Activated CD4-positive, CD25-positive, alpha-beta regulatory T cell treated with anti-CD3 and anti-CD28 coated beads, Interleukin-2, amount 50 U/mL, for 16 hours (primary cell): ENCODE measurements around the gene NT5C3B.

Experiments
- DNase-seq: peaks from one replicate; pipeline ENCODE4 v3.0.0-alpha.2; 2020; ENCODE audit warnings: low read depth, low spot score

NT5C3B gene

DNA sequence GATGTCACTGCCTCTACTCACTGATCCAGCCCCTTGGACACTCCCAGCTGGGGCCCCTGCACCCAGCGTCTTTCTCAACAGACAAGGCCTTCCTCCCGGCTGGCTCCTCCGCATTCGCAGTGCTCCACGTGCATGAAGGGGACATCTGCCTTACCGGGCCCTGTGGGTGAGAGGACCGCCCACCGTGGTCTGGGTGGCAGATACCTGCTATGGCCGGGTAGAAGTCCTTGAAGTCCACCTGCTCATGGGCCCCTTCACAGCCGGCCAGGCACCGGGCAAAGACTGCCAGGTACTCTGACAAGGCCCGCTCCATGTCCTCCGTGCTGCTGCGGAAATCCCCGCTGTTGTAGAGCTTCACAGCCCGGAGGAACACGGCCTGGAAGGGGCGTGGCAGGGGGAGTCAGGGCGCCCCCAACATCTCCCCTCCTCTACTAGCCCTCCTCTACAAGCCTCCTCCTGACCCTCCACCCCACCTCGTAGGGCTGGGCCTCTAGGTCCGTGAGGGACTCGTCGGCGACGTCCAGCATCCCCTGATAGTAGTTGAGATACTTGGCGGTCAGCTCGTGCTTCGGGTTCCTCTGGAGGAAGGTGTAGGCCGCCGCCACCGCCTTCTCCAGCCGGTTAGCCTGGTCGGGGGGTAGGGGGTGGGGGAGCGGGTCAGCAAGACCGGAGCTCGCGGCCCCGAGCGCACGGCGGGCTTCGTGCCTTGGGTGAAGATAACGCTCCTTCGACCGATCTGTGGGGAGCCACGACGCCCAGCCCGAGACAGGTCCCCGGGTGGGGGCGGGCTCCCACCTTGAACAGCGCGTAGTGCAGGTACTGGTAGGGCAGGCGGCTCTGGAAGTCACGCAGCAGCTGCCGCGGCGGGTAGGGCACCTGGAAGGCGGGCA lies 25.1 kb downstream of the NT5C3B start:
- DNase-seq, result no peak

DNA sequence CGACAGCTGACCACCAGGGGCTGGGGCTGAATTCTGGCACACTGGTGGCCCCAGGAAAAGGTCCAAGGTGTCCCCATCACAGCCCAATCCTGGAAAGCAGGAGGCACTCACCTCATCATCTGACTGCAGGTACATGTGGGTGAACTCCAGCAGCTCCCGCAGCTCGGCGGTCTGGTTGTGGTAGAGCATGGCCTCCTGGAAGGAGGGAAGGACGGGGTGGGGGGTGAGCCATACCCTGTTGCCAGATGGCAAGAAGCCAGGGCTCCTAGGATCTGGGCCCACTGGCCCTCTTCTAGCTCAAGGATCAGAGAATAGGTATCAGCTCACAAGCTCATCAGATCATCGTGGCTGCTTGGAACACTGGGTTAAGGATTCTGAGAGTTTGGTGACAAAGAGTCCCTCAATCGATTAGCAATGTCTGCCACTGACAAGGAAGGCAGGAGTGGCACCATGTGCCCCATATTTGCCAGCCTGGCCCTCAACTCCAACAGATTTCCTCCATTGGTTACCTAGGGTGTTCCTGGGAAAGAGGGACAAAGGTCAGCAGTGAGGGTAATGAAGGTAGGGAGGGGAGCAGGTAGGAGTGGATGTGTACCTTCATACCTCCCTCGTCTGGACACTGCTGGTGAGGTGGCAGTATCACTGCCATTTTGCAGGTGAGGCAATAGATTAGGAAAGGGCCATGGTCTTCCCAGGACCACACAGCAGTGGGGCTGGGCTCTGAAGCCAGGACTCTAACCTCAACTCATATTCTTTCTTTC lies 29.2 kb downstream of the NT5C3B start:
- no peak for DNase-seq

DNA sequence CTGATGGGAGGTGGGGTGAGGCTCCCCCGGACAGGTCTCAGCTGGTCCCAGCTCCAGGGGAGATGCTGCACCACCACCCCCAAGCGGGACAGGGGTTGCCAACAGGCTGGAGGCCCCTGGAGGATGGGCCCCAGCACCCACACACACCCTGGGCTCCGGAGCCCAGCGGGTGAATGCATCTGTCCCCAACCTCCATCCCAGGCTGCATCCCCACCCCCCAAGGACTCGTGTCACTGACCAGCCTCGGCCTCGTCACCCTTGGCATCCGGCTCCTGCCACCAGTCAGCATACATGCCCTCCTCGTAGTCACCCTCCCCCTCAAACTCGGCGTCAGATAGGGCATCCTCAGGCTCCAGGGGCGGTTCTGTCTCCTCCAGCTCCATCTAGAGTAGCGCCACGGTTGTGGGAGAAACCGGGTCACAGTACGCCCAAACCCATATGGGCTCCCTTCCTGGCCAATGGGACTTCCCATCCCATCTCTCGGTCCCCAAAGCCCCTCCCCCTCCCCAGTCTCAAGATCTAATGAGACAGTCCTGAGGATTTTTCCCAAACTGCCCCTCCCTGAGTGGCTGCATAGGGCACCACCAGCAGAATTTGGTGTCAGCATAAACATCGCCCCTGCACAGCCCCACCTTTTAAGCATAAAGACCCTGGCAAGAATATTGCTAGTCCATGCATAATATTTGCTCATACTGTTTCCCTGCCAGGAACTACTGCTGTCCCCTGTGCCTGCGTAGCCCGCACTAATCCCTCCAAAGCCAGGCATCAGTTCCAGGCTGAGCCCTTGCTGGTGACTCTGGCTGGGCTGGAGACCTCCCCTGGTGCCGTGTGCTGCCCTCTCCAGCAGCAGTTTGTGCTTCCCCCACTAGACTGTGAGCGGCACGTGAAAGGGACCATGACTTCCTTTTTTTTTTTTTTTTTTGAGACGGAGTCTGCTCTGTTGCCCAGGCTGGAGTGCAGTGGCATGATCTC lies 32.7 kb downstream of the NT5C3B start:
- no peak for DNase-seq

DNA sequence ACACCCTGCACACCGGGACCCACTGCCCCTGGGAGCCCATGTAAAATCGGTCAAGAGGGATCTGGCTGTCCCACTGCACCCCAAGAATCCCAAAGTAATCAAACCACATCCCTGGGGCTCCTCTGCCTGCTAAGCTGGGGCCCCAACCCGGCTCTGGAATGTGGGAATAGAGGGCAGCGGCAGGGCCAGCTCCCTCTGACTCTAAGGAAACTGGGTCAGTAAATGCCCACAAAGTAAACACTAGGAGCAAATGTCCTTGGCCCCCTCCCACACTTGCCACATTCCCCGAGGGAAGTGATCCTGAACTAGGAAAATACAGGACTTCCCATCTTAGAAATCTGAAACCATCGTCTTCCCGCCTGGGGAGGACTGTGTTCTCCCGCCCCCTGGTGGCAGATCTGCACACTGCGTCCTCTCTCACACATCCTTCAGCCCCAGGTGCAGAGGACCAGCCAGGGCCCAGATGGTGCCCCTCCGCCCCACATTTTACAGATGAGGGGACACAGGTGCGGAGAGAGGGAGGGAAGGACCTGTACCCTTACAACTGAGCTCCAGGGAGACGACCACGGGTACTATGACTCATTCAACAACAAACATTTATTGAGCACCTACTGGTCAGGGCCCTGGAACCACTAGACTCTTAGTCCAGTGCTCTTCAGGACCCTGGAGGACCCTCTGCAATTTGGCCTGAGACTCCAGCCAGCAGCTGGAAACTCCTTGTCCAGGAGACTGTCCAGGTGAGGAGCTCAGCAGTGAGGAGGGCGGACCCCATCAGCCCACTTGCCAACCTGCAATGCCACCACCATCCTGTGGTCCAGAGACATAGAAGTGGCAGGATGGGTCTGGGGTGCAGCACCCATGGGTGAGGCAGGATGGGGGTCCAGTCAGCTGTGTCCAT lies 34.4 kb downstream of the NT5C3B start:
- DNase-seq, result peak; percentile 56

DNA sequence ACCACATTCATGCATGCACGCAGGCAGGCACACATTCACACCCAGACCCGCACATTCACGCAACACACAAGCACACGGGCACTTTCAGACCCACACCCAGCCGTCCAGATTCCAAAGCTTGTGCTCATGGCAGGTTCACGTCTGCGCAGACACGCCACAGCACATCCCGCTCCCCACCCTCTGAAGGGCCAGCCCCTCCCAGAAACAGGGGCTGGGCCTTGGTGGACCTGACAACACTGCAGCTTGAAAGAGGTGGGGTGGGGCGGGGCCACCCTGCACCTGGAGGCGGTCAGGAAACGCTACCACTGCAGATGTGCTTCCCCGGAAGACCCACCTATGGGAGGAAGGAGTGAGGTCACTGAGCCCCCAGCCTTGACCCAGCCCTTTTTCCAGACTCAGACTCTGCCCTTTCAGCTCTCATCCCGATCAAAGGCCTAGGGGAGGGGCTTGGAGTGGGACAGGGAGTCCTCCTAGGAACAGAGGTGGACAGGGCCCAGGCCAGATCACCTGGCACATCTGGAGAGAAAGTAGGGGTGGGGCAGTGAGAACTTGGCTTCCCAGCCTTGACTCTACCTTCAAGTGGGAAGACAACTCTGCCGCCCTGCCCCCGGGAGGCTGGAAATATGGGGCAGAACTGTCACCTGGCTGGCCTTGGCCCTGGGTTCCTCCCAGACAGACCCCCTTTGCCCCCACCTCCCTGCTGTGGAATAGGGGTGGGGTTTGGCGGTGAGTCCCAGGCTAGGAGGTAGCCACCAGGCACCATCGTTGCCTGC lies 35.2 kb downstream of the NT5C3B start:
- DNase-seq, result no peak

DNA sequence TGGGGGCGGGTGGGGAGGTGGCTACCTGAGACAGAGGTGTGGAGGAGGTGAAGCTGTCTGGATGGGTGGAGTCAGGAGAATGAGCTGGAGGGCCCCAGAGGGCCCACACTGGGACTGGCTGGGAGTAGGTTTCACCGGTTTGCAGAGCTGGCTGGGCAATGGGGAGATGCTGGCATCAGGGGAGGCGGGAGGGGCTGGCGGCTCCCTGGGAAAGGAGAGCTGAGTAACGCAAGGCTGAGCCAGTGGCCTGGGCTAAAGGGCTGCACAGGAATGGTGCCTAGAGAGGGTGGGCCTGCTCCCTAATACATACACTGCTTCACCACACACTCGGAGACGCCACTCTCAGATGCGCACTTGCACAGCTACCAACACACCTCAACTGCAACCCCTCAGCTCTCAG lies 36.7 kb downstream of the NT5C3B start:
- no peak for DNase-seq

DNA sequence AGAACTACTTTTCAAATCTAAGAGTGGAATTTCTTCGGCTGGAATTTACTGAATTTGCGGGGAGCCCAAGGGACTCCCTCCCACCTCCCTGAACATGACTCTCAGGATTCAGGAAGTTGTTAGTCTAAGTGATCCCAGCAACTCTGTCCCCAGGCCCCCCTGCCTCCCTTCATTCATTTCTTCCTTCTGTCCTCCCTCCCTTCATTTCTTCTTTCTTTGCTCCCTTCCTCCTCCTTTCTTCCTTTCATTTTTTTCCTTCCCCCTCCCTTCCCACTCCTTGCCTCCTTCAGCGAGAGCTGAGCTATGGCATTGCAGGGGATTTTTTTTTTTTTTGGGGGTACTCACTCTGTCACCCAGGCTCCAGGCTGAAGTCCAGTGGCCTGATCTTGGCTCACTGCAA lies 38.7 kb downstream of the NT5C3B start:
- no peak for DNase-seq

DNA sequence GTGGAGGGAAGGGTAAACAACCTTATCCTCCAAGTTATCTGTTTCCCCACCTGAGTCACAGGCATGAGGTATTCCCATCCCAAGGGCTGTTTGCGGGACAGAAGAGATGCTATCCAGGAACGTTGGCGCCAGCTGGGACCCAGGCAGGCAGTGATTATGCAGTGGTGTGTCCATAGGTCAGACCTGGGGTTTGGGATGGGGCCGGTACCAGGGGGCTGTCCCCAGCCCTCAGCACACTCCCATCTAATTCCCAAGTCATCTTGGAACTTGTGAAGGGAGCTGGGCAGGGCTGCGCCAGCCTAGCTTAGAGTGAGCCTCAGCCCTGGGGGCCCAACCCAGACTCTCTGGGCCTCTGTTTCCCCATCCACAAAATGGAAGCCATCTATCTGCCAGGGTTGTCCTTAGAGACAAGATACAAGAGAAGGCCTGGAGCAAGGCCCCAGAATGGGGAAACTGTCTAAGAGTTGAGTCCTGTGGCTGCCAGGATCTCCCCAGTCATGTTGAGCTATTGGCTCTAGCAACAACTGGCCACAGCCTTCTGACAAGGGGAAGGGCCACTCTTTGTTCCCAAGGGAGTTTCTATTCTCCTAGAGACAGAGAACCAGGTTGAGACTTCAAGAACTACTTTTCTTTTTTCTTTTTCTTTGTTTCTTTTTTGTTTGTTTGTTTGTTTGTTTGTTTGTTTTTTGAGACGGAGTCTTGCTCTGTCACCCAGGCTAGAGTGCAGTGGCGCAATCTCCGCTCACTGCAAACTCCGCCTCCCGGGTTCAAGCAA lies 39.7 kb downstream of the NT5C3B start:
- DNase-seq, result no peak

DNA sequence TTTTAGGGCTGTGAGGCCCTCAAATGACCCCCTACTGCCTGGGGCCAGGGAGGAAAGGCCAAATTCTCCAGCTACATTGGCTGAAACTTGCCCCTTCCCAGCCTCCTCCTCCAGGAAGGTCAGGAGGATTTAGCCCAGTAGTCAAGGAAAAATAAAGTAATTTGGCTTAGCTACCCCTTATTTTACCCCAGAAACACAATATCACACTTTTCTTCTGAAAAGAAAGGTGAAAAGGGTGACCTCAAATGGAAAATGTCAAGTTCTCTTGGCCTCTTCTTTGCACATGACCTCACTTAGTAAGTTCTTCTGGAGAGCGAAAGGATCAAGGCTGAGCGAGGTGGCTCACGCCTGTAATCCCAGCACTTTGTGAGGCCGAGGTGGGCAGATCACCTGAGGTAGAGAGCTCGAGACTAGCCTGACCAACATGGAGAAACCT lies 41.5 kb downstream of the NT5C3B start:
- DNase-seq, result no peak

DNA sequence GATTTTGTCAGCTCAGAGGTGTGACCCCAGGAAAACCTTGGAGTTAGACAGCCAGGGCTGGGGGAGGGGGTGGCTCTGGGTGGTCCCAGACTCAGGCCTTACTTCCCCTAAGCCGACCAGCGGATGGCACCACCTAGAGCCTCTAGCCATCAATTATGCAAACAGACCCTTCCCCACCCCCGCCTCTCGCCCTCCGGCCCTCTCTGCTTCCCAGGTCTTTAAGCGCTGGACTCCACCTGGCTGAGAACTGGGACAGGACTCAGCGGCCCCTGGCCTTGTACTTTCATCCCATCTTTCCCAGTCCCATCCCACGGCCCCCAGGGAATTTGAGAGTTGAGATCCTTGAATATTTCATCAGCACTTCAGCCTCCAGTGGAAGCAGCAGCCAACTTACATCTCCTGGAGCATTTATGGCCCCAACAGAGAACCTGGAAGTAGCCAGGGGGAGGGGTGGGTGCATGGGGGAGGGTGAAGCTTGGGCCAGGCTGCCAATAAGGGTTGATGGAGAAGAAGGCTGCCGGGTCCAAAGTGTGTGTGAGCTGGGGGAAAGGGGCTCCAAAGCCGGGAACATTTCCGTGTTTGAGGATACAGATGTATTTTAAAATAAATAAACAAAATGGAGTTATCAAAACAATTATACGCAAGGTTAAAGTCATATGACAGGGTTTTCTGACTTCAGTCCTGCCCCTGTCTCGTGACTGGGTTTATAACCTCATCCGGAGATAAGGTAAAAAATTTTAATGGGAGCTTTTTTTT lies 42.1 kb downstream of the NT5C3B start:
- no peak for DNase-seq

DNA sequence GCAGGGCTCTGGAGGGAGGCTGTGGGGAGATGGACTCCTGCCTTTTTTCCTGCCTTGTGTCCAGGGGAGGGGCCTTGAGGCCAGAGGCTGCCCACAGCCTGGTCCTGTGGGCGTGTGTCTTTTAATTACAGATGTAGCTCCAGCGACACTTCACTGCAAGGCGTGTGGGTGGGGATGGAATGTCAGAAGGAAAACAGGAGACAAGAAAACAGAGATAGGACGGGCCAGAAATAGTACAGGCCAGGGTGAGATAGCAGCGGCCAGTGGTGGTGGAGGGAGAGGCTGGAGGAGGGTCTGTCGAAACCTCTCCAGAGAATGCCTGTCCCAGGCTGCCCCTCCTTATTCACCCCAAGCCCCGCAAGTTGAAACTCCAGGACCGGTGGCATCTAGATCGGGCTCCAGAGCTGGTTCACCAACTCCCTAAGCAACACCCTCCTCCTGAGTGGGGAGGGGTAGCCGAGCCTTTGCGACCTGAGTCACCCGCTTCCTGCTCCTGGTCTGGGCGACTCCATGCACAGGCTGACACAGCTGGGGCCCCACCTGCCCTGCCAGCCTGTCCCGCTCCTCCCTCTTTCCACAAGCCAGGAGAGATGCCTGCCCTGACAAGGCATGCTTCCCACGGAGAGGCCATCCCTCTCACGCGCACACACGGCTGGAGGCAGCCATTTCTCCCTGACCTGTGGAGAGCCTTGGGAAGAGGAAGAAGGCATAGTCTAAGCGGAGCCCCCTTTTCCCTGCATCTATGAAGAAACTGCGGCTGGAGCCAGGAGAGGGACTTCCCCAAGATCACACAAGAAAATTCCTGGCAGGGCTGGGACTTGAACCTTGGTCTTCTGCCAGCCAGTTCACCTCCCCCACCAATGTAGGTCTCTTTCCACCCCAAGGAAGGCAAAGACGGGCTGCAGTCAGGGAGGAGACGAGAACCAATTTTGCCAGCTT lies 42.9 kb downstream of the NT5C3B start:
- no peak for DNase-seq

DNA sequence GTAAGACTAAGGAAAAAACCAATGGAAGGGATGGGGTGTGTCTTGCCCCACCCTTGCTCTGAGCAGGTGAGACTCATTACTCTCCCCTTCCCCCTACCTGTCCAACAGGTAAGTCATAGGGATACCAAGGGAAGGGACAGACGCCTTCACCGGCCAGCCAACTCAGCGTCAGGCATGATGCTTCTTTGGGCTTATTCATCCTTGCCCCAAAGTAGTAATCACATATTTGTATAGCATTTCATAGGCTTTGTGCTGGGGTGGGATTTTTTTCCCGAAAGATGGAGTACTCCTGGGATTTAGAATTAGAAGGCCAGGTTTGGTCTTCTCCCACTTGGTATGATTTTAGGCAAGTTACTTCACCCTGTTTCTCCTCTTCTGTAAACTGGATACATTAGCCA lies 49.0 kb downstream of the NT5C3B start:
- no peak for DNase-seq

DNA sequence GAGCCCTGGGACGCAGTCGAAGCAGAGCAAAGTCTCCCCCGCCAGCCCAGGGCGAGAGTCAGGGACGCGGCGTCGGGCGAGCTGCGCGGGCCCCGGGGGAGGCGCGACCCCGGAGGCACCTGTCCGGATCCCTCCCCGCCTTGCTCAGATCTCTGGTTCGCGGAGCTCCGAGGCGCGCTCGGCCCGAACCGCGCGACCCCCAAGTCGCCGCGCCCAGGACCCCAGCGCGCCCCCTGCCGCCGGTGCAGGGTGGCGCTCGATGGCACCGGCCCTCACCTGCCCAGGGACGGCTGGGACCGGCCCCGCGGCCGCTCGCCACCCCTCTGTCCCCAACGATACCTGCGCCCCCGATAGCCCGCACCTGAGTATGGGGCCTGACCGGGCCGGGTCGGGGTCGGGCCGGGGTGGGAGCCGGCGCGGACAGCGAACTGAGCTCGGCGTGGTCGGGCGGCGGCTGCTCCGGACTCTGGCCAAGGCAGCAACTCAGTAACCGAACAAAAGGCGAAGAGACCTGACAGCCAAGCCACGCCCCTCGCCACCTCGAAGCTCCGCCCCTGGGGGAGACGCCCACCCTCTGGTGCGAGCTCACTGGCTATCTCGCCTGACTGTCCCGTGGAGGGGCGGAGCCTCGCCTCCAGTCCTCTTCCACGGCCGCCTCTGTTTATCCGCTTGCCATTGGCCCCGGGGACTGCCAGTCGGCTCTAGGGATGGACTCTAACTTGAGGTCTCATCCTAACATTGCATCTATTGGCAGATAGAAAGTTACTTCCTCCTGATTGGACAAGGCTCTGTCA lies 49.6 kb downstream of the NT5C3B start, which contains the start of gene JUP:
TSS of gene JUP (minus strand) at position 485 of the 794 bp plus-strand sequence. CDS start 14,857 bp downstream, outside the sequence.
- DNase-seq, result peak; percentile 63

DNA sequence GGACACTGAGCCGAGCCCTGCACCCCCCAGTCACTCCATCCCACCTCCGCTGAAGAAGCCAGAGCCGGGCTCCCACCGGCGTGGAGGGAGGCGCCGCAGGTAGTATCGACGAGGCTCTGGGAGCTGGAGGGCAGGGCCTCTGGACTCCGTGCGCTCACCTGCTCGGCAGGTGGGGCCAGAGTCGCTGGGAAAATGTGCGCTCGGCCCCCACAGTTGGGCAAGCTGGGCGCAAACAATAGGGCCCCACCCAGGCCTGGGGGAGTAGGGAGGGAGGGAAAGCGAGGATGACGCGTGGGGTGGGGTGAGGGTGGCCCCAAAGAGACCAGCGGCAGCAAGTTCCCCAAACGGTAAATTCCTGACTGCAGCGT lies 50.2 kb downstream of the NT5C3B start:
- DNase-seq, result no peak

DNA sequence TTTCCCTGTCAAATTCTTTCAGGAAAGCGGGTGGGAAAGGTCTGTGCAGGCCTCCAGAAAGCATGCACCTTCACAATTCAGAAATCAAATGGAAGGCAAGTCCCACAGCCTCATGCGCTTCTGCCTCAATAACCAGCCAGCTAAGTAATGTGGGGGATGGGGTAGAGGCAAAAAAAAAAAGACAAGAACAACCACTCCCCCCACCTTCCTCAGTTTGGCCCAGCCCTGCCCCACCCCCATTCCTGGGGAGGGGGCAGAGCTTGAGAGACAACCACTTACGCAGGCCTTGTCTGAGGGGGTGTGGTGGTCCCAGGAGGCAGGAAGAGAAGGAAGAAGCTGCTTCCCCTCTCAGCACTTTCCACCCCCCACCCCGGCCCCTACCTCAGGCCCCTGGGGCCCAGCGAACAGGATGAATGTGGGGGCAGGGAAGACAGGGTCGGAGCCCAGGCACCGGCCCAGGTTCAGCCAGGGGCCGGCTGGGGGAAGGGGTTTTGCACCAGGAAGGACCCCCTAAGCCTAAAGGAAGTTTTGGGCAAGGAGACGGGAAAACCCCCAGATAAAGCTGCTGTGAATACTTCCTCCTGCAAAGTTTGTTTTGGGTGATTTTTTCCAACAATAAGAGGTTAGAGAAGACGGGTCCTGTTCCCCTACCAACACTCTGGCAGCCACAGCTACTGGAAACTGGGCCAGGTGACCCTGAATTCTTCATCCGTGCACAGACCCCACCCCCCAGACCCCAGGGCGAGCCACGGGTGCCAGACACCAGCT lies 50.8 kb downstream of the NT5C3B start:
- no peak for DNase-seq
